K562 (cell line): ENCODE data around the gene LIN28B. TPM values are rescaled to one million over a fixed set of nuclear protein-coding genes. Genes with fewer than 3 reads are reported as not detected.

Experiments used
- BMI1 ChIP-seq: fragments of 150-350 bp; IDR thresholded peaks from 2 replicates; pipeline ENCODE4 v1.6.1; 2014; ENCODE audit warnings: low read length
- EP400 ChIP-seq: fragments of 450-650 bp; IDR thresholded peaks from 2 replicates; pipeline ENCODE4 v1.6.1; 2017; ENCODE audit warnings: antibody characterized with exemption, mild to moderate bottlenecking, moderate library complexity
- HNRNPL ChIP-seq: fragments of 200-400 bp; formaldehyde crosslinking; IDR thresholded peaks from 2 replicates; pipeline ENCODE4 v1.6.1; 2017; ENCODE audit warnings: low read depth, mild to moderate bottlenecking, low read length
- KHSRP ChIP-seq: fragments of 450-650 bp; IDR thresholded peaks from 2 replicates; pipeline ENCODE4 v1.6.1; 2017
- L3MBTL2 ChIP-seq: fragments of 450-650 bp; IDR thresholded peaks from 2 replicates; pipeline ENCODE4 v1.6.1; 2016; ENCODE audit warnings: mild to moderate bottlenecking, moderate library complexity
- MXD1 ChIP-seq: fragments of 250-450 bp; sonication (Bioruptor Pico); IDR thresholded peaks from 2 replicates; pipeline ENCODE4 v1.8.0; 2021; ENCODE audit warnings: borderline replicate concordance, mild to moderate bottlenecking, moderate library complexity; ENCODE audit not compliant: poor library complexity, severe bottlenecking
- NFXL1 ChIP-seq: fragments of 450-650 bp; formaldehyde crosslinking; IDR thresholded peaks from 2 replicates; pipeline ENCODE4 v1.4.0; 2021; ENCODE audit warnings: mild to moderate bottlenecking
- PCBP1 ChIP-seq: fragments of 200-400 bp; formaldehyde crosslinking; IDR thresholded peaks from 2 replicates; pipeline ENCODE4 v1.6.1; 2018; ENCODE audit warnings: mild to moderate bottlenecking, low read depth, low read length; ENCODE audit not compliant: poor library complexity, severe bottlenecking
- PHTF2 ChIP-seq: fragments of 250-450 bp; sonication (Bioruptor Pico); IDR thresholded peaks from 2 replicates; pipeline ENCODE4 v1.5.0; 2021; ENCODE audit warnings: mild to moderate bottlenecking
- PRPF4 ChIP-seq: fragments of 200-400 bp; formaldehyde crosslinking; IDR thresholded peaks from one replicate; pipeline ENCODE4 v1.6.1; 2017; ENCODE audit warnings: low read length, low read depth, mild to moderate bottlenecking; ENCODE audit not compliant: insufficient read depth, poor library complexity, severe bottlenecking
- RBM39 ChIP-seq: fragments of 200-400 bp; formaldehyde crosslinking; optimal IDR thresholded peaks from 2 replicates; pipeline ENCODE3; 2018; ENCODE audit warnings: low read depth, low read length
- SMARCA4 ChIP-seq: fragments of 450-650 bp; IDR thresholded peaks from 2 replicates; pipeline ENCODE4 v1.6.1; 2016
- STAT5B ChIP-seq: fragments of 250-450 bp; sonication (Bioruptor Pico); IDR thresholded peaks from 2 replicates; pipeline ENCODE4 v1.8.0; 2021; ENCODE audit warnings: mild to moderate bottlenecking, inconsistent platforms
- TEAD4 ChIP-seq, 2 experiments: sonication (generic) in 1 of 2; formaldehyde crosslinking in 1 of 2; IDR thresholded peaks; 2 replicates each; pipeline versions ENCODE4 v1.6.1 to v1.8.0; 2012 to 2022; ENCODE audit warnings: borderline replicate concordance in 1 of 2, inconsistent platforms in 1 of 2, low read length in 1 of 2, mild to moderate bottlenecking in 1 of 2, missing genetic modification reagents in 1 of 2
- ZFP91 ChIP-seq: sonication (generic); formaldehyde crosslinking; IDR thresholded peaks from 2 replicates; pipeline ENCODE4 v1.8.0; 2022; ENCODE audit warnings: mild to moderate bottlenecking, missing genetic modification reagents
- ZKSCAN1 ChIP-seq: fragments of 150-350 bp; IDR thresholded peaks from 2 replicates; pipeline ENCODE4 v1.6.1; 2016; ENCODE audit warnings: low read depth, low read length
- ZNF140 ChIP-seq: fragments of 250-450 bp; sonication (Bioruptor Pico); IDR thresholded peaks from 2 replicates; pipeline ENCODE4 v1.8.0; 2021; ENCODE audit warnings: moderate library complexity, mild to moderate bottlenecking, inconsistent platforms
- ZNF224 ChIP-seq: sonication (generic); formaldehyde crosslinking; IDR thresholded peaks from 2 replicates; pipeline ENCODE4 v1.8.0; 2022; ENCODE audit warnings: mild to moderate bottlenecking, missing genetic modification reagents
- ZNF3 ChIP-seq: fragments of 250-450 bp; sonication (Bioruptor Pico); IDR thresholded peaks from 2 replicates; pipeline ENCODE4 v1.5.0; 2021; ENCODE audit warnings: mild to moderate bottlenecking, moderate library complexity
- ZNF445 ChIP-seq: fragments of 250-450 bp; sonication (Bioruptor Pico); IDR thresholded peaks from 2 replicates; pipeline ENCODE4 v1.4.0; 2020; ENCODE audit warnings: low read depth, mild to moderate bottlenecking, moderate library complexity
- ZNF609 ChIP-seq: sonication (generic); formaldehyde crosslinking; IDR thresholded peaks from 2 replicates; pipeline ENCODE4 v1.8.1; 2023; ENCODE audit warnings: missing genetic modification reagents, mild to moderate bottlenecking, borderline replicate concordance
- ZNF696 ChIP-seq: fragments of 250-450 bp; sonication (Bioruptor Pico); conservative IDR thresholded peaks from 2 replicates; pipeline ENCODE4 v1.4.0; 2020; ENCODE audit warnings: mild to moderate bottlenecking, moderate library complexity
- polyA plus RNA-seq, 8 experiments: library from polyadenylated mRNA; depleted of rRNA in 4 of 8; stranded (reverse) in 5 of 8; unstranded in 3 of 8; fragments of >200 nt; fragmentation: Nextera tagmentation in 2 of 8; fragmentation: Illumina TruSeq in 1 of 8; extraction: Ambion mirVana in 2 of 8; extraction: Trizol in 1 of 8; gene quantifications; 2 replicates each; pipeline versions ENCODE4 v1.2.1 to v1.2.3, GENCODE V29; 2011 to 2014; ENCODE audit warnings: inconsistent platforms in 1 of 8, missing spikeins in 1 of 8
- total RNA-seq, 7 experiments: library from RNA; depleted of rRNA in 6 of 7; stranded (reverse); fragments of >200 nt in 6 of 7; fragmentation: Illumina TruSeq in 2 of 7; extraction: Trizol in 2 of 7; gene quantifications; 2 replicates each; pipeline versions ENCODE4 v1.2.1 to v1.2.3, GENCODE V29; 2011 to 2021; ENCODE audit warnings: low replicate concordance in 1 of 7

Gene LIN28B
- total and polyA plus RNA-seq, 9 of the 15 experiments (the other 6 are each of a cell fraction or from before 2014, with no cell fraction given): 20.9 to 77.3 (median 42.1) TPM

GRCh38 chr6:104958178-104959025 is 1.5 kb downstream of the LIN28B start (continued):
- TF ChIP-seq EP400 (0 out of 2 replicates have a peak, but pooled peaks have one; percentile 58), PRPF4 (no peak), SMARCA4 (no peak), BMI1 (no peak), ZFP91 (peak; percentile 93), TEAD4 (IDR thresholded peaks at IDR 0.05; ENCODE audit: low read length) (no peak), TEAD4 (CRISPR knock-in tag; IDR thresholded peaks at IDR 0.05; ENCODE audit: borderline replicate concordance) (no peak), L3MBTL2 (no peak), ZNF140 (no peak), NFXL1 (CRISPR knock-in tag) (no peak), HNRNPL (no peak), STAT5B (CRISPR knock-in tag) (no peak), ZNF445 (CRISPR knock-in tag) (no peak), PHTF2 (no peak), ZKSCAN1 (no peak), PCBP1 (no peak), MXD1 (CRISPR knock-in tag) (no peak), RBM39 (no peak), ZNF224 (CRISPR knock-in tag) (no peak), KHSRP (no peak), ZNF696 (CRISPR knock-in tag) (no peak), ZNF3 (CRISPR knock-in tag) (no peak), ZNF609 (no peak)
